Subcutaneous abdominal adipose tissue (tissue), 5 donors: ENCODE data around the gene TPP1.

Experiments used
- H3K27ac ChIP-seq: one replicate; pipeline ENCODE4 v1.7.0; 2013; ENCODE audit warnings: low read depth, mild to moderate bottlenecking, inconsistent platforms, low read length, moderate library complexity
- H3K27me3 ChIP-seq, 5 donors: one replicate each; pipeline ENCODE4 v1.7.0; 2013; ENCODE audit warnings: low read length in 5 of 5, inconsistent platforms in 1 of 5; ENCODE audit not compliant: control insufficient read depth in 5 of 5, insufficient read depth in 4 of 5
- H3K36me3 ChIP-seq, 5 donors: one replicate each; pipeline ENCODE4 v1.7.0; 2013; ENCODE audit warnings: low read length in 5 of 5; ENCODE audit not compliant: control insufficient read depth in 5 of 5, insufficient read depth in 5 of 5
- H3K4me1 ChIP-seq, 5 donors: one replicate each; pipeline ENCODE4 v1.7.0; 2013; ENCODE audit warnings: low read length in 5 of 5, mild to moderate bottlenecking in 3 of 5, moderate library complexity in 1 of 5; ENCODE audit not compliant: control insufficient read depth in 5 of 5, insufficient read depth in 5 of 5
- H3K4me3 ChIP-seq, 5 donors: one replicate each; pipeline ENCODE4 v1.7.0; 2013; ENCODE audit warnings: low read length in 5 of 5, low read depth in 1 of 5
- H3K9ac ChIP-seq, 5 donors: one replicate each; pipeline ENCODE4 v1.7.0; 2013; ENCODE audit warnings: low read length in 5 of 5, mild to moderate bottlenecking in 4 of 5, moderate library complexity in 3 of 5
- H3K9me3 ChIP-seq, 5 donors: one replicate each; pipeline ENCODE4 v1.7.0; 2013; ENCODE audit warnings: low read length in 5 of 5; ENCODE audit not compliant: control insufficient read depth in 5 of 5
- donor health status: healthy.
- donor health status: healthy.
- donor health status: healthy.
- donor health status: healthy.
- donor health status: healthy.

TPP1 gene

DNA sequence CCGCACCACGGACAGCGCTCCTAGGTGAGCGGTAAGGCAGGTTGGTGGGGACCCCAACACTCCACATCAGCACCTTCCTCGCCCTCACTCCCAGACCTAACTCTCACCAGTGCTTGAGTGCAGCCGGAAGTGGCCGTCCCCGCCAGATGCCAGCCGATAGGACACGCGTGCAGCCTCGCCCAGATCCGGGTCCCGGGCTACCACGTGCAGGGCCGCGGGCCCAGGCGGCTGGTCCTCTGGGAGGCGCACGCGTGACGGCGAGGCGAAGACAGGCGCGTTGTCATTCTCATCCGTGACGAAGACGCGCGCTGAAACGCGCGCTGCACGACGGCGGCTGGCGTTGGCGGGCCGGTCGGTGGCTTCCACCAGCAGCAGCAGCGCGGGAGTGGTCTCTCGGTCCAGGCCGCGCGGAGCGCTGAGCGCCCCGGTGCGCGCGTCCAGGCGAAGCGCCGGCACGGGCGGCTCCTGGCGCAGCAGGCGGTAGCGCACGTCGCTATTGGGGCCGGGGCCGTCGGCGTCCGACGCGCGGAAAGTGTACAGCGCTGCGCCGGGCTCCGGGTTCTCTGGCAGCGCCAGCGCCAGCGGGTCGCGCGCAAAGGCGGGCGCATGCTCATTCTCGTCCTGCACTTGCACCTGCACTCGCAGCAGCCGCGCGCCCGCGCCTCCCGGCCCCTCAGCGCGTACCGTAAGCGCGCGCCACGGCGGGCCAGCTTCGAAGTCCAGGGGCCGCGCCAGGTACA, 10.8 kb upstream of the TPP1 start:
- H3K4me3 ChIP-seq = no peak overlapping the region
- no peak overlapping the region for H3K27ac ChIP-seq
- H3K4me1 ChIP-seq = peaks cover 0 to 19% (median 3%) of the 10 kb centered on the region in 5 donors
- H3K27me3 ChIP-seq = no peaks in the 10 kb centered on the region
- peaks cover 0 to 81% (median 77%) of the 10 kb centered on the region in 5 donors for H3K36me3 ChIP-seq
- H3K9me3 ChIP-seq = no peaks in the 10 kb centered on the region
- no peak overlapping the region for H3K9ac ChIP-seq

DNA sequence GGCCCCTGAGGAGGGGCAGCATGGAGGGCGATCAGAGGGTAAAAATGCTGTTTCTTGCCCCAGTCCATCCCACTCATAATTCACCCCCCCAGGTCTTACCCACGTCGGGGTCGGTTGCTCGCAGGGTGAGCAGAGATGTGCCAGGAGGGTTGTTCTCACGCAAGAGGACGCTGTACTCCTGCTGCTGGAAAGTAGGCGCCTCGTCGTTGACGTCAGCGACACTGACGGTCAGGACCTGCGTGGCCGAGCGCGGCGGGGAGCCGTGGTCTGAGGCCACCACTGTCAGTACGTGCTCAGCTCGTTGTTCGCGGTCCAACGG, 10.3 kb upstream of the TPP1 start:
- Histone ChIP-seq H3K4me3 (no peak overlapping the region), H3K36me3 (peaks cover 0 to 86% (median 82%) of the 10 kb centered on the region in 5 donors), H3K4me1 (peaks cover 0 to 13% (median 0%) of the 10 kb centered on the region in 5 donors), H3K27ac (no peak overlapping the region), H3K27me3 (no peaks in the 10 kb centered on the region), H3K9me3 (no peaks in the 10 kb centered on the region), H3K9ac (no peak overlapping the region)

DNA sequence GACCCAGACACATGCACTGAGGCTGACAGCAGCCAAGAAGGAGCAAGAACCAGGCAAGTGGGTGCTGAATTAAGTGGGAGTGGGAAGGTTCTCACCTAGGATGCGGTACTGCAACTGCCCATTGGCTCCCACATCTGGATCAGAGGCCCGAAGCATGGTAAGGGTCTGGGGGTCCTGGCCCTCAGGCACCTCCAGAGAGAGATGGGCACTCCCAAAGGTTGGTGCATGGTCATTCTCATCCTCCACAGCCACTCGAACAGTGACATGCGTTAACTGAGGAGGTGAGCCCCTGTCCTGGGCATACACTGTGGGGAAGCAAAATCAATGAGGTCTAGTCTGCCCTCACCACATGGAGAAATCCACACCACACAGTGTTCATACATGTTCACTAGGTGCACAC, 9.3 kb upstream of the TPP1 start:
- no peak overlapping the region for H3K27ac ChIP-seq
- H3K9me3 ChIP-seq = no peaks in the 10 kb centered on the region
- no peaks in the 10 kb centered on the region for H3K27me3 ChIP-seq
- H3K4me1 ChIP-seq = peaks cover 0 to 3% (median 0%) of the 10 kb centered on the region in 5 donors
- H3K4me3 ChIP-seq = no peak overlapping the region
- no peak overlapping the region for H3K9ac ChIP-seq
- peaks cover 0 to 93% (median 89%) of the 10 kb centered on the region in 5 donors for H3K36me3 ChIP-seq

DNA sequence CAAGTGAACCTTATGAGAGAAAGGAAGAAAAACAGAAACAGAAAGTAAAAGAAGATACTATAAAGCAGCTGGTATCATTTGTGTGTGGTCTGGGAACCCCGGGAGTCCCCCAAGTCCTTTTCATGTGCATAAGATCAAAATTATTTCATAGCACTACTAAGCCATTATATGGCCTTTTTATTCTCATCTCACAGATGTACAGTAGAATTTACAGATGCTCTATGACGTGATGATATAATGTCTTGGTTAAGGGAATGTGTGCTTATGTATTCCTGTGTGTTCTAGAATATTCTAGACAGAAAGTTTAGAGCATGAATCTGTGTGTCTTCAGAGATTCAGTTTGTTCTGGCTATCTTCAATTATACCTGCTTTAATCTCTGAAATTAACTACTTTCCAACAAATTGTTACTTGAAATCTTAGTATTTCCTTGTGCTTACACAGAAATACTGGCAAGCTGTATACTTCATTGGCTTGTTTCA, 8.6 kb upstream of the TPP1 start:
- H3K9me3 ChIP-seq = no peaks in the 10 kb centered on the region

DNA sequence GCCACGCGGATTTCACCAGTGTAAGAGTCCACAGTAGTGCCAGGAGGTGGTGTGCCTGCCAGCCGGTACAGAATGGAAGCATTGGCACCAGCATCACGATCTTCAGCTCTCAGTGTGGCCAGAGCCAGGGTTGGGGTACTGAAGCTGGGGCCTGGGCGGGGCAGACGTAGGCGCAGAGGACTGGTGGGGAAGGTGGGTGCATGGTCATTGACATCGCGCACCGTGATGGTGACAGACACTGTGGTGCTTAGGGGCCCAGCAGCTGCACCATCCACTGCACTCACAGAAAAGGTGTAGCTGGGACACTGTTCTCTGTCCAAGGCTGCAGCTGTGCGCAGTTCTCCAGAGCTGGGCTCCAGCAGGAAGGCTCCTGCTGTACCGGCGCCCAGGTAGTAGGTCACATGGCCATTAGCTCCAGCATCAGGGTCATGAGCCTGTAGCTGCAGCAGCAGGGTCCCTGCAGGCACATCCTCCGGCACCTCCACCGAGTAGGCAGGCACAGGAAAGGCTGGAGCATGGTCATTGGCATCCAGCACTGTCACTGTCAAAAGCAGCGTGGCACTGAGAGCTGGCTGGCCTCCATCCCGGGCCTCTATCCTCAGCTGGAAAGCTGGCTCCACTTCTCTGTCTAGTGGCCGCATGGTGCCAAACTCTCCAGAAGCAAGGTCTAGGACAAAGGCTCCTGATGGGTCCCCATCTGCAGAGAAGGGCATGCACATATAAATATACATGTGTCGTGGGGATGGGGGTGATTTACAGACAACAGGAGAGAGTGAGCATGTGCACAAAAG, 7.9 kb upstream of the TPP1 start:
- no peaks in the 10 kb centered on the region for H3K27me3 ChIP-seq
- H3K27ac ChIP-seq = no peak overlapping the region
- H3K4me1 ChIP-seq = peaks cover 0 to 2% (median 0%) of the 10 kb centered on the region in 5 donors
- no peak overlapping the region for H3K9ac ChIP-seq
- H3K9me3 ChIP-seq = no peaks in the 10 kb centered on the region
- peaks cover 0 to 90% (median 82%) of the 10 kb centered on the region in 5 donors for H3K36me3 ChIP-seq
- no peak overlapping the region for H3K4me3 ChIP-seq

More for the DNA sequence above, 8.6 kb upstream of the TPP1 start:
- no peaks in the 10 kb centered on the region for H3K27me3 ChIP-seq
- H3K4me1 ChIP-seq = peaks cover 0 to 2% (median 0%) of the 10 kb centered on the region in 5 donors
- H3K9ac ChIP-seq = no peak overlapping the region
- no peak overlapping the region for H3K27ac ChIP-seq
- H3K36me3 ChIP-seq = peaks cover 0 to 91% (median 88%) of the 10 kb centered on the region in 5 donors
- no peak overlapping the region for H3K4me3 ChIP-seq

DNA sequence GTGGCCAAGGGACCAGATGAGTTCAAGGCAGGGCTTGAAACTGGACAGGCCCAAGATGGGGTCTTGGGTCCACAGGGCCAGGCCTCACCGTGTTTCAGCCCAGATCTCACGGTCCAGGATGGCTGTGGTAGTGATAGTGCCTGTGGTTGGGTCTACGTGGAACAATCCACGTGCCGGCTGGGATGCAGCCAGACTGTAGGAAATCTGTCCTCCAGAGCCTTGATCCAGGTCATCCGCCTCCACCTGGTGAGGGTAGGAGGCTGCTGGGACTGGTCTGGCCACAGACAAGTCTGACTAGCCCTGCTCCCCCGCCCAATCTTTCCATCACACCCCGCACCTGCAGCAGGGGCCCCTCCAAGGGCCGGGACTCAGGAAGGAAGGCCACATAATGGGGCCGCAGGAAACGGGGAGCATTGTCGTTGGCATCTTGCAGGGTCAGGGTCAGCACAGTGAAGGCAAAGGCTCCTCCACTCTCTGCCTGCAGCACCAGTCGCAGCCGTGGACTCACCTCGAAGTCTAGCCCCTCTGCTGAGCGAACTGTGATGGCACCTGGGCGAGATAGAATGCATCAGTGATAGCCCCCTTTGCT, 6.7 kb upstream of the TPP1 start:
- H3K9me3 ChIP-seq = no peaks in the 10 kb centered on the region
- no peak overlapping the region for H3K27ac ChIP-seq
- H3K36me3 ChIP-seq = peaks cover 0 to 81% (median 69%) of the 10 kb centered on the region in 5 donors
- no peak overlapping the region for H3K4me3 ChIP-seq
- H3K9ac ChIP-seq = no peak overlapping the region
- peaks cover 0 to 2% (median 0%) of the 10 kb centered on the region in 5 donors for H3K4me1 ChIP-seq
- H3K27me3 ChIP-seq = no peaks in the 10 kb centered on the region

DNA sequence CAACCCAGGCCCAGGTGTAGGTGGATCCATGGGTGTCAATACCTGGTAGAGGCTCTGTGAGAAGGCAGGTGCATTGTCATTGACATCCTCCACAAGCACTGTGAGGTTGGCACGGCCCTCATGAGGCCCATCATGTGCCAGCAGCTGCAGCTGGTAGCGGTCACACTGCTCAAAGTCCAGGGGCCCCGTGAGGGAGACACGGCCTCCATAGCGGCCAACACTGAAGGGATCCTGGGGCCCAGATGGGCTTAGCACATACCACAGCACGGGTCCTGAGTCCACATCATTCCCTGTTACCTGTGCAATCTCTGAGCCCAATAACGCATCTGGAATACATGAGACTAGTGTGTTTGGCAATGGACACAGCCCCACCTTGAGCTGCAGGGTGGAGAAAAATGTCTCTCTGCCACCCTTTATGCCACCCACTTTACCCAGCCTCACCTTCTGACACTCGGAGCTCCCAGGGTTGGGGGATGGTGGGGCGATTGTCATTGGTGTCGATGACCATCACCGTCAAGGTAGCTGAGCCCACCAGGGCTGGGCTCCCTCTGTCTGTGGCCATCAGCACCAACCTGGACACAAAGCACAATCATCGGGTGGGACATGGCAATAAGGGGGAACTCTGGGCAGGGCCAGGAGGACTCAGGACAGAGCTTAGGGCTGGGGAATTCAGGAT, 6.1 kb upstream of the TPP1 start:
- Histone ChIP-seq H3K27ac (no peak overlapping the region), H3K27me3 (no peaks in the 10 kb centered on the region), H3K4me3 (no peak overlapping the region), H3K9me3 (no peaks in the 10 kb centered on the region), H3K4me1 (peaks cover 0 to 2% (median 0%) of the 10 kb centered on the region in 5 donors), H3K36me3 (peaks cover 0 to 74% (median 66%) of the 10 kb centered on the region in 5 donors), H3K9ac (no peak overlapping the region)

DNA sequence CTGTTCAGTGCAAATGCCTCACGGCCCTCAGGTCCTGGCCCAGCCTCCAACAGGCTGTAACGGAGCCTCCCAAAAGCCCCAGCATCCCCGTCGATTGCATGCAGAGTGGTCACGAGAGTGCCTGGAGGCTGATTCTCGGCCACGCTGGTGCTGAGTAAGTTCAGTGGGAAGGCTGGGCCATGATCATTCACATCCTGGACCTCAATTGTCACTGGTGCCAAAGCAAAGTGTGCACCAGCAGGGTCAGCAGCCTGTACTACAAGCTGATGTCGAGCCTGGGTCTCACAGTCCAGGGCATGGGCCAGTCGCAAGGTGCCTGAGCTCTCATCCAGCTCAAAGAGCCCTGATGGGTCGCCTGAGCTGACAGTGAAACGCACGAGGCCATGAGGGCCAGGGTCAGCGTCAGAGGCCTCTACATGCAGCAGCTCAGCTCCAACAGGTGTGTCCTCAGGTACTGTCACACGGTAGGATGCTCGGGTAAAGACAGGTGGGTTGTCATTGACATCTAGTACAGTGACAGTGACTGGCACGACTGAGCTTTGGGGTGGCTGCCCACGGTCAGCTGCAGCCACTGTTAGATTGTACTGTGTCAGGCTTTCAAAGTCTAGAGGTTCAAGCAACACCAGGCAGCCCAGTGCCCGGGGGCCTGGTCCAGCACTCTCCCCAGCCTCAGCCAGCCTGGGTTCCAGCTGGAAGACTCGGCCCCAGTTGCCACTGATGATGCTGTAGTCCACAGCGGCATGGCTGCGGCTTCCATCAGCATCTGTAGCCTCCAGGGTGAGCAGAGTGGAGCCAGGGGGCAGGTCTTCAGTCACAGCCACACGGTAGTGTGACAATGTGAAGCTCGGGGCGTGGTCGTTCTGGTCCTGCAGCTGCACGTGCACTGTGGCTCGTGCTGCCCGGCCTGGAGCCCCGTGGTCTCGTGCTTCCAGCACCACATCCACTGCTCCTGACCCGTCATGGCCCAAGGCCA, 4.5 kb upstream of the TPP1 start:
- Histone ChIP-seq H3K9ac (no peak overlapping the region), H3K4me1 (peaks cover 2 to 13% (median 9%) of the 10 kb centered on the region in 5 donors), H3K27me3 (no peaks in the 10 kb centered on the region), H3K27ac (no peak overlapping the region), H3K9me3 (no peaks in the 10 kb centered on the region), H3K36me3 (peaks cover 0 to 59% (median 52%) of the 10 kb centered on the region in 5 donors), H3K4me3 (no peak overlapping the region)
